Tibial artery (tissue), 4 donors: ENCODE measurements around the gene CRACR2B.

Experiments used
- DNase-seq, 2 donors: peaks; one replicate each; pipeline ENCODE4 v3.0.0-alpha.2; 2019
- H3K27ac ChIP-seq, 2 donors: fragments of 200-600 bp; sonication (generic) in 1 of 2; 1 replicate in 1 of 2; 2 replicates in 1 of 2; pipeline ENCODE4 v1.5.1; 2018 to 2019; ENCODE audit warnings: mild to moderate bottlenecking in 1 of 2
- H3K27me3 ChIP-seq, 2 donors: fragments of 200-600 bp; sonication (generic) in 1 of 2; one replicate each; pipeline versions ENCODE4 v1.5.1 to v1.6.0; 2016 to 2019
- H3K36me3 ChIP-seq, 3 donors: fragments of 200-600 bp; sonication (generic) in 2 of 3; one replicate each; pipeline ENCODE4 v1.5.1; 2016 to 2019; ENCODE audit warnings: mild to moderate bottlenecking in 2 of 3
- H3K4me1 ChIP-seq, 4 donors: fragments of 200-600 bp; sonication (generic) in 2 of 4; 1 replicate in 3 of 4; 2 replicates in 1 of 4; pipeline ENCODE4 v1.5.1; 2016 to 2019
- H3K4me3 ChIP-seq, 2 donors: fragments of 200-600 bp; sonication (generic) in 1 of 2; 1 replicate in 1 of 2; 2 replicates in 1 of 2; pipeline ENCODE4 v1.5.1; 2018 to 2019; ENCODE audit warnings: mild to moderate bottlenecking in 2 of 2
- H3K9me3 ChIP-seq, 3 donors: fragments of 200-600 bp; sonication (generic) in 1 of 3; one replicate each; pipeline ENCODE4 v1.5.1; 2016 to 2019
- intact Hi-C: fragments of 100-400 bp; cut with DNase I; formaldehyde crosslinking; loops from one replicate; pipeline ENCODE4 v1.15.0; 2023; ENCODE audit warnings: low total_unique reads
- TF ChIP-seq, protein P1 (sequence below), 2 experiments: fragments of 200-600 bp in 1 of 2; fragments of 450-650 bp in 1 of 2; IDR thresholded peaks; one replicate each; pipeline ENCODE4 v1.5.1; 2017 to 2019; ENCODE audit warnings: antibody characterized with exemption in 2 of 2, mild to moderate bottlenecking in 1 of 2, moderate library complexity in 1 of 2

The CRACR2B gene

DNA sequence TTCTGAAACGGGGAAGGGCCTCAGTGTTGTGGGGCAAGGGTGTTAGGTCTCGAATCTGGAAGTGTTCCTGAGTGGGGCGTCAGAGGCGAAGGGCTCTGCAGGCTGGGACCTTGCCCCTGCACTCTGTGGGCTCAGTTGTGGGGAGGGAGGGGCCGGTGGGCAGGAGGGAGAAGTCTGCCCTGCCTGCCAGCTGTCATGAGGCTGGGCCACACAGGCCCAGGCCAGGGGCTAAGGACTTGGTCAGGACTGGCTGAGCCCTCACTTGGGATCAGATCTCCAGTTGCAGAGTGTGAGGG is at the start of gene CRACR2B:
Gene CRACR2B (plus strand): TSS at position 23 of the 296 bp plus-strand sequence. CDS start 689 bp downstream, outside the sequence.
- H3K9me3 ChIP-seq = no peaks in the 10 kb centered on the region
- peak within 1 kb of the TSS; percentile 38 to 48 for H3K4me3 ChIP-seq
- intact Hi-C loops = no loop called here
- H3K4me1 ChIP-seq = peaks cover 0 to 92% (median 53%) of the 10 kb centered on the region in 4 donors
- H3K36me3 ChIP-seq = peaks cover 31 to 32% (median 31%) of the 10 kb centered on the region in 3 donors
- DNase-seq = no peak
- TF ChIP-seq, protein P1, sequence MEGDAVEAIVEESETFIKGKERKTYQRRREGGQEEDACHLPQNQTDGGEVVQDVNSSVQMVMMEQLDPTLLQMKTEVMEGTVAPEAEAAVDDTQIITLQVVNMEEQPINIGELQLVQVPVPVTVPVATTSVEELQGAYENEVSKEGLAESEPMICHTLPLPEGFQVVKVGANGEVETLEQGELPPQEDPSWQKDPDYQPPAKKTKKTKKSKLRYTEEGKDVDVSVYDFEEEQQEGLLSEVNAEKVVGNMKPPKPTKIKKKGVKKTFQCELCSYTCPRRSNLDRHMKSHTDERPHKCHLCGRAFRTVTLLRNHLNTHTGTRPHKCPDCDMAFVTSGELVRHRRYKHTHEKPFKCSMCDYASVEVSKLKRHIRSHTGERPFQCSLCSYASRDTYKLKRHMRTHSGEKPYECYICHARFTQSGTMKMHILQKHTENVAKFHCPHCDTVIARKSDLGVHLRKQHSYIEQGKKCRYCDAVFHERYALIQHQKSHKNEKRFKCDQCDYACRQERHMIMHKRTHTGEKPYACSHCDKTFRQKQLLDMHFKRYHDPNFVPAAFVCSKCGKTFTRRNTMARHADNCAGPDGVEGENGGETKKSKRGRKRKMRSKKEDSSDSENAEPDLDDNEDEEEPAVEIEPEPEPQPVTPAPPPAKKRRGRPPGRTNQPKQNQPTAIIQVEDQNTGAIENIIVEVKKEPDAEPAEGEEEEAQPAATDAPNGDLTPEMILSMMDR (IDR thresholded peaks at IDR 0.05) = no peak
- H3K27me3 ChIP-seq = peaks cover 0 to 81% of the 10 kb centered on the region in 2 donors
- peak within 1 kb of the TSS in 1 of 2 donors; percentile 41 for H3K27ac ChIP-seq

DNA sequence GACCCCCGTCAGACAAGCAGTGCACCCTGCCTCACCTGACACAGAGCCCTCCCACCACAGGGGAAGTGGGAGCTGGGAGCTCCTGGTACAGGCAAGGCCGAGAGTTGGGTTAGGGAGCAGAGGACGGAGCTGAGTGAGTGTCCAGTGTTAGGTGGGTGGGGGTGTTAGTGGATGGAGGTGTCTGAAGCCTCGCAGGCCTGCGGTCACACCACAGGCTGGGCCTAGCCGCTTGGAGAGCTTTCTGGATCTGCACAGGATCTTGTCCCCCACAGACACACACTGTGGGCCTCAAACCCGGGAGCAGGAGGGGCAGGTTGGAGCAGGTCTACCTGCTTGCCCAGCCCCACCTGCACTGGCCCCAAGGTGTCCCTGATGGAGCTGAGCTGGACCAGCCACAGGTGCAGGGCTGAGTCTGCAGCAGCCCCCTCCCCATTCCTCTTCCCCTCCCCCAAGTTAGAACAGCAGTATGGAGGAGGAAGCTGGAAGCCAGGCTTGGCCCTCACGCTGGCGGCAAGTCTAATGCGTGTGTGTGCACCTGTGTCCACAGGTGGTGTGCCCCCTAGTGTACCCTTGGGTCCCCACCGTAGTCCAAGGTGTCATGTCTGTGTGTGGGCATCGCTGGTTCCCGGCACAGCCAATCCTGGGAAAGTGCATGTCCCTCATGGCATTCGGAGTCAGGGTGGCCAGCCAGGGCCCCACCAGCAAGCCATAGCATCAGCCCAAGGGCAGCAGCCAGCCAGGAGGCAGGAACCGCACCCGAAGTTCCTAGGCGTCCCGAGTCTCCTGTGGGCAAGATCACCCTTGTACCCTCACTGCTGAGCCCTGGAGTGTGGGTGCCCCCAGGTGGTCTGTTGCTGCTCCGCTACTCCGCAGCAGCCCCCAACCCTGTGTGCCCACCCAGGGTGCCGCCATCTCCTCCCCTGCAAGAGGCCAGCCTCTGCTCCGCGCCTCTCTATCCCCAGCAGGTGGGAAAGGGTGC is 48.5 kb upstream of the CRACR2B start:
- Histone ChIP-seq H3K4me1 (peaks cover 0 to 46% (median 33%) of the 10 kb centered on the region in 4 donors), H3K36me3 (peaks cover 0 to 12% (median 0%) of the 10 kb centered on the region in 3 donors), H3K27me3 (no peaks in the 10 kb centered on the region), H3K27ac (no peak overlapping the region), H3K9me3 (no peaks in the 10 kb centered on the region), H3K4me3 (no peak overlapping the region)
- intact Hi-C loops = no loop called here
- DNase-seq = peak in 1 of 2 donors; percentile 65
- TF ChIP-seq, protein P1 (IDR thresholded peaks at IDR 0.05) = no peak

DNA sequence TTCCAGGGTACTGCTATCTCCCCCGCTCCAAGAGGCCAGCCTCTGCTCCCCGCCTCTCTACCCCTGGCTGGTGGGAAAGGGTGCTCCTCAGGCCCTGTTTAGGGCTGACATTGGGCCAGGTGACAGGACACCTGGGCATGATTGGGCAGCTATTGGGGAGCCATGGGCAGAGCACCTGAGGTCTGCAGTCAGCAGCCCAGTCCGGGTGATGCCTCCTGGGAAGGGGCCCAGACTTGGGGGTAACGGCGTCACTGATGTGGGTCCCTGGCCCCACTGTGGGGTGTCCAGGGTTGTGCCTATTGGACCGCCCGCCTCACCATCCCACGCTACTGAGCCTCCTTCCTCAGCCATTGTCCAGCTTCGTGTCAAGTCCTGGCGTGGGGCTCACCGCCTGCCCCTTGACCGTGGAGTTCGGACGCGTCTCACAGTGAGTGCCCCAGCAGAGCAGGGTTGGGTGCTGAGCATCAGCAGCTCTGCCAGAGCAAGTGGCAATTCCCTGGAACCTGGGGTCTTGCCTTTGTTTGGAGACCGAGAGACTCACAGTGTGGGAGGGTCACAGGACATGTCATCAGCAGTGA is 47.7 kb upstream of the CRACR2B start:
- H3K27ac ChIP-seq = no peak overlapping the region
- H3K4me1 ChIP-seq = peaks cover 0 to 43% (median 29%) of the 10 kb centered on the region in 4 donors
- peaks cover 0 to 5% (median 0%) of the 10 kb centered on the region in 3 donors for H3K36me3 ChIP-seq
- no peak overlapping the region for H3K4me3 ChIP-seq
- DNase-seq = no peak
- TF ChIP-seq, protein P1 (IDR thresholded peaks at IDR 0.05) = no peak
- intact Hi-C loops = no loop called here
- H3K27me3 ChIP-seq = no peaks in the 10 kb centered on the region
- H3K9me3 ChIP-seq = no peaks in the 10 kb centered on the region

GRCh38 chr11:782264-783174 is 45.2 kb upstream of the CRACR2B start:
- H3K4me1 ChIP-seq = peaks cover 0 to 25% (median 12%) of the 10 kb centered on the region in 4 donors
- no peak overlapping the region for H3K4me3 ChIP-seq
- peaks cover 0 to 18% of the 10 kb centered on the region in 2 donors for H3K27me3 ChIP-seq
- no peaks in the 10 kb centered on the region for H3K9me3 ChIP-seq
- intact Hi-C loops = no loop called here
- DNase-seq = no peak
- H3K27ac ChIP-seq = no peak overlapping the region
- TF ChIP-seq, protein P1 (IDR thresholded peaks at IDR 0.05) = no peak
- peaks cover 0 to 5% (median 0%) of the 10 kb centered on the region in 3 donors for H3K36me3 ChIP-seq

DNA sequence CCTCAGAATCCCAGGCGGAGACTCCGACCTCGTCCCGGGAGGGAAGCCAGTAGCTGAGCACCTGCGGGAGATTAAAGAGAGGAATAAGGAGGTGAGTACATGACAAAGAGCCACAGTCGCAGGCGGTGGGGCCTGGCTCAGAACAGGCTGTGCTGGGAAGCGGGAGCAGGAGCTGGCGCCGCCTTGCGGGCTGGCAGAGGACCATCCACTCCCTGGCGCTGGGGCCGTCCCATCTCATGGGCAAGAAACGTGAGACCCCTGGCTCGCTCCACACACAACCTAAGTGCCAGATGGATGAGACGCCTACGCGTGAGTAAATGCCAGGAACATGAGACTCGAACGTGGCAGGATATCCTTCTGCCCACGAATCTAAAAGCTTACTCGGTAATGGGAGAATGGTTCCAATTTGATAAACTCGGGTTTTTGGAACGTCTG is 44.1 kb upstream of the CRACR2B start:
- peaks cover 0 to 16% (median 4%) of the 10 kb centered on the region in 4 donors for H3K4me1 ChIP-seq
- peaks cover 0 to 29% of the 10 kb centered on the region in 2 donors for H3K27me3 ChIP-seq
- intact Hi-C loops = no loop called here
- no peak overlapping the region for H3K4me3 ChIP-seq
- TF ChIP-seq, protein P1 (IDR thresholded peaks at IDR 0.05) = peak; percentile 18 to 30
- peak; percentile 71 to 88 for DNase-seq
- peak overlapping the region in 1 of 2 donors; percentile 52 for H3K27ac ChIP-seq
- H3K9me3 ChIP-seq = no peaks in the 10 kb centered on the region
- peaks cover 0 to 5% (median 0%) of the 10 kb centered on the region in 3 donors for H3K36me3 ChIP-seq
